IMR-90 (cell line): ENCODE measurements around the gene RHOBTB1.

Experiments
- CHD1 ChIP-seq: IDR thresholded peaks from 2 replicates; pipeline ENCODE4 v1.6.1; 2012; ENCODE audit warnings: low read depth, low read length, improper control_type of control experiment
- CTCF ChIP-seq: conservative IDR thresholded peaks from 2 replicates; pipeline ENCODE4 v1.5.1; 2012; ENCODE audit warnings: mild to moderate bottlenecking, low read depth, low read length, improper control_type of control experiment
- POLR2A ChIP-seq: IDR thresholded peaks from 2 replicates; pipeline ENCODE4 v1.6.1; 2012; ENCODE audit warnings: mild to moderate bottlenecking, low read depth, low read length
- RCOR1 ChIP-seq: IDR thresholded peaks from 2 replicates; pipeline ENCODE4 v1.6.1; 2012; ENCODE audit warnings: mild to moderate bottlenecking, low read length, improper control_type of control experiment; ENCODE audit not compliant: insufficient replicate concordance

DNA sequence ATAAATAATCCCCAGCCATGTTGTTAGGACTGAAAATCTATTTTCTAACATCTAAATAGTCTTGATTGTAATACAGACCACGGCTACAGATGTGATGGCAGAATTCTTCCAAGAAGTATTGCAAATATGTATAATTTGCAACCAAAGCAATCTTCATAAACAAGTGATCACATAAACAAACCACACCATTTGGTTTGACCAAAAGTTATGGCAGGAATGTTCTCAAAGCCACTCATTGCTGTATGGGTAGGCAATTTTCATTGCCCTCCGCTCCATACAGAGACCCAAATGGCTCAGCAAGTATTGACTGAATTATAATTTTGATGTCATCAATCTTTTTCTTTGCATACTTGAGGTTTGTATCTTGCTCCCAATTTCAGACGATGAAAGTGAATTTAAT, 19.0 kb upstream of the RHOBTB1 start:
- TF ChIP-seq CHD1: no peak
- no peak for TF ChIP-seq POLR2A
- TF ChIP-seq CTCF: no peak
- no peak for TF ChIP-seq RCOR1
